Natural killer cell (primary cell): Measurements from ENCODE around the gene TPSB2. TPM values are rescaled to one million over a fixed set of nuclear protein-coding genes. Genes with fewer than 3 reads are reported as not detected.

Experiments
- ATAC-seq, 3 donors: fragments of 150-1000 bp in 2 of 3; fragments of 200-7000 bp in 1 of 3; cut with Tn5 transposase; 1 replicate in 1 of 3; 2 replicates in 2 of 3; pipeline ENCODE4 v1.10.0; 2021; ENCODE audit warnings: mild to moderate bottlenecking in 2 of 3, moderate library complexity in 2 of 3
- DNase-seq, 2 donors: peaks; one replicate each; pipeline versions ENCODE4 v3.0.0 to v3.0.0-alpha.2; 2013 to 2021; ENCODE audit warnings: mixed read lengths in 1 of 2
- H3K27ac ChIP-seq: one replicate; pipeline ENCODE4 v1.5.1; 2013; ENCODE audit warnings: mild to moderate bottlenecking, low read length
- H3K27me3 ChIP-seq: one replicate; pipeline ENCODE4 v1.6.1; 2013; ENCODE audit warnings: low read length; ENCODE audit not compliant: control insufficient read depth, insufficient read depth
- H3K36me3 ChIP-seq: one replicate; pipeline ENCODE4 v1.6.1; 2013; ENCODE audit warnings: low read length; ENCODE audit not compliant: control insufficient read depth, insufficient read depth
- H3K4me1 ChIP-seq: one replicate; pipeline ENCODE4 v1.6.1; 2013; ENCODE audit warnings: low read length; ENCODE audit not compliant: control insufficient read depth, insufficient read depth
- H3K4me3 ChIP-seq: one replicate; pipeline ENCODE4 v1.5.1; 2013; ENCODE audit warnings: low read length
- H3K9me3 ChIP-seq: one replicate; pipeline ENCODE4 v1.6.1; 2013; ENCODE audit warnings: low read length; ENCODE audit not compliant: control insufficient read depth, insufficient read depth
- H3K27ac Mint-ChIP-seq, 2 donors: one replicate each; pipeline ENCODE4 v1.8.0; 2022; ENCODE audit warnings: mild to moderate bottlenecking in 2 of 2, mixed read lengths in 2 of 2, moderate library complexity in 1 of 2
- H3K27me3 Mint-ChIP-seq, 2 donors: one replicate each; pipeline ENCODE4 v1.8.0; 2022; ENCODE audit warnings: low read depth in 2 of 2, mixed read lengths in 2 of 2
- H3K36me3 Mint-ChIP-seq: one replicate; pipeline ENCODE4 v1.8.0; 2022; ENCODE audit warnings: mixed read lengths
- H3K4me1 Mint-ChIP-seq, 2 donors: one replicate each; pipeline ENCODE4 v1.8.0; 2022; ENCODE audit warnings: mixed read lengths in 2 of 2
- H3K4me3 Mint-ChIP-seq: one replicate; pipeline ENCODE4 v1.8.0; 2022; ENCODE audit warnings: mild to moderate bottlenecking, moderate library complexity, mixed read lengths
- H3K9me3 Mint-ChIP-seq, 2 donors: one replicate each; pipeline ENCODE4 v1.8.0; 2022; ENCODE audit warnings: mixed read lengths in 2 of 2
- CTCF ChIP-seq: fragments of 200-600 bp; IDR thresholded peaks from one replicate; pipeline ENCODE4 v1.8.0; 2022; ENCODE audit warnings: antibody characterized with exemption
- WGBS: methylation state at CpG from one replicate; pipeline ENCODE4 v1.1.7; 2013; ENCODE audit warnings: missing lambda C conversion rate; ENCODE audit not compliant: insufficient coverage; 5-methylcytosine and 5-hydroxymethylcytosine counted together
- intact Hi-C: fragments of 100-400 bp; cut with micrococcal nuclease; formaldehyde crosslinking; loops from one replicate; pipeline ENCODE4 v1.14.2; 2022
- total RNA-seq, 4 donors: library from RNA; stranded (reverse); fragments of 120-200 nt in 1 of 4; gene quantifications; one replicate each; pipeline versions ENCODE4 v1.2.3 to v1.2.4, GENCODE V29; 2013 to 2022

The TPSB2 gene
- total RNA-seq, 3 donors from 2014 or later (not counting 1 experiment from before 2014, with no cell fraction given): 12.6 TPM; not detected in 2

- Histone ChIP-seq H3K27me3 (no peaks in the 10 kb centered on the region), H3K4me3 (no peak overlapping the region), H3K4me1 (no peaks in the 10 kb centered on the region), H3K9me3 (no peaks in the 10 kb centered on the region), H3K36me3 (no peaks in the 10 kb centered on the region), H3K27ac (no peak overlapping the region)
- H3K4me1 Mint-ChIP-seq: peaks cover 0 to 4% of the 10 kb centered on the region in 2 donors
- no peaks in the 10 kb centered on the region for H3K9me3 Mint-ChIP-seq
- ATAC-seq (no peak), DNase-seq (no peak)
- no peak for TF ChIP-seq CTCF
- intact Hi-C loops: no loop called here
- no peaks in the 10 kb centered on the region for H3K27me3 Mint-ChIP-seq
- no peaks in the 10 kb centered on the region for H3K36me3 Mint-ChIP-seq
- H3K27ac Mint-ChIP-seq: no peak overlapping the region
- 92% methylated on average over 55 of the region's 55 CpGs for WGBS
- H3K4me3 Mint-ChIP-seq: no peak overlapping the region
Measured at GRCh38 chr16:1220098-1220728, 9.8 kb downstream of the TPSB2 start.

- Histone ChIP-seq H3K4me3 (no peak overlapping the region), H3K27ac (no peak overlapping the region), H3K27me3 (no peaks in the 10 kb centered on the region), H3K4me1 (no peaks in the 10 kb centered on the region), H3K9me3 (no peaks in the 10 kb centered on the region), H3K36me3 (no peaks in the 10 kb centered on the region)
- Mint-ChIP-seq H3K27me3 (no peaks in the 10 kb centered on the region), H3K4me3 (no peak overlapping the region), H3K36me3 (no peaks in the 10 kb centered on the region), H3K27ac (no peak overlapping the region), H3K9me3 (no peaks in the 10 kb centered on the region), H3K4me1 (peaks cover 0 to 4% of the 10 kb centered on the region in 2 donors)
- 81% methylated on average over 24 of the region's 24 CpGs for WGBS
- intact Hi-C loops: no loop called here
- no peak for ATAC-seq
- DNase-seq: no peak
- TF ChIP-seq CTCF: no peak
Measured at GRCh38 chr16:1218930-1219611, 10.9 kb downstream of the TPSB2 start.

GRCh38 chr16:1218061-1218929, 11.7 kb downstream of the TPSB2 start:
- no peaks in the 10 kb centered on the region for H3K27me3 ChIP-seq
- no peak for TF ChIP-seq CTCF
- H3K36me3 ChIP-seq: no peaks in the 10 kb centered on the region
- WGBS: 89% methylated on average over 49 of the region's 49 CpGs
- H3K4me3 ChIP-seq: no peak overlapping the region
- peaks cover 0 to 4% of the 10 kb centered on the region in 2 donors for H3K4me1 Mint-ChIP-seq
- no peaks in the 10 kb centered on the region for H3K27me3 Mint-ChIP-seq
- intact Hi-C loops: no loop called here
- no peak overlapping the region for H3K27ac ChIP-seq
- H3K36me3 Mint-ChIP-seq: no peaks in the 10 kb centered on the region
- no peak for DNase-seq
- H3K27ac Mint-ChIP-seq: no peak overlapping the region
- ATAC-seq: no peak
- no peaks in the 10 kb centered on the region for H3K9me3 Mint-ChIP-seq
- H3K4me1 ChIP-seq: no peaks in the 10 kb centered on the region
- H3K4me3 Mint-ChIP-seq: no peak overlapping the region
- H3K9me3 ChIP-seq: no peaks in the 10 kb centered on the region
